GM12801 (cell line): ENCODE data around the gene KIAA1958.

Experiments used
- CTCF ChIP-seq: IDR thresholded peaks from one replicate; pipeline ENCODE4 v1.5.1; 2011; ENCODE audit warnings: control low read depth; ENCODE audit not compliant: insufficient read length; ENCODE audit errors: extremely low read depth

The KIAA1958 gene

DNA sequence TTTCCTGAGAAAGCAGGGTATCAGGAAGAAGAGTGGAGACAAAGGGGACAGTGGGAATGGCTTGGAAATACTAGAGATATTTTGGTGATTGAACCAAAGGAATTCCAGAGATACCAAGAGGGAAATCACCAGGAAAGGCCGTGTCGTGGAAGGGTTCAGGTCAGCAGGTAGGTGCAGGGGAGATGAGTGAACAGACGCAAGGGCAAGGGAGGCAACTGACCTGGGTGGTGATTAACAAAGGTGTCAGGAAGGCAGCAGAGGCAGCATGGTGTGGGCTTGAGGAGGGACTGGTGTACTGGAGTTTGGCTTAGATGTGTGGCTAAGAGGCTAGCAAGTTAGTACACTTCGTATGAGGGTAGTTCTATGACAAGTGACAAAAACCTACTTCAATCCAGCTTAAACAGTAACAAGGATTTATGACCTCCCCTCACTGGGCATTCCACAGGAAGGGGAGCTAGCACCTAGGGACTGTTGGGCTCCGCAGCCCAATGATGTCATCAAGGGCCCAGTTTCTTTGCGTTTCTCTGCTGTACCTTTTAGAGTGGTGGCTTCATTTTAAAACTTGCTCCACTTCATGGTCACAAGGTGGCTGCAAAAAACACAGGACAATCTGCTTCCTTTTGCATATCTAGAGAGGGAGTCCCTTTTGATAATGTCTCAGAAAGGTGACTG, 194.2 kb downstream of the KIAA1958 start:
- no peak for TF ChIP-seq CTCF

- no peak for TF ChIP-seq CTCF
Measured at GRCh38 chr9:112689161-112689740, 202.6 kb downstream of the KIAA1958 start.

GRCh38 chr9:112694706-112695555, 208.3 kb downstream of the KIAA1958 start:
- TF ChIP-seq CTCF = no peak

DNA sequence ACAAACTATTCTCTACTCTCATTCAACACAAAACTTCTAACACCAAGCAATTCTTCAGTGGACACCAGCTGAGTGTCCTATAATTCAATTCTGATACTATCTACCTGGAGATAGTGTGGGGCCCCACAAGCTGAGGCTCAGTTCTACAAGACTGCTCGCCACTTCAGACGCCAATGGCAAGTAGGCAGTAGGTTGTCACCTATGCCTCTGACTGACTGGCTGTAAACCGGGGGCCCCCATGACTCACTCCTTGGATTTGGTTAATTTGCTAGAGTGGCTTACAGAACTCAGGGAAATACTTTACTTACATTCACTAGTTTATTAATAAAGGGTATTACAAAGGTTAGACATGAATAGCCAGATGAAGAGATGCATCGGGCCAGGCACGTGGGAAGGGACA, 209.8 kb downstream of the KIAA1958 start:
- TF ChIP-seq CTCF = no peak

DNA sequence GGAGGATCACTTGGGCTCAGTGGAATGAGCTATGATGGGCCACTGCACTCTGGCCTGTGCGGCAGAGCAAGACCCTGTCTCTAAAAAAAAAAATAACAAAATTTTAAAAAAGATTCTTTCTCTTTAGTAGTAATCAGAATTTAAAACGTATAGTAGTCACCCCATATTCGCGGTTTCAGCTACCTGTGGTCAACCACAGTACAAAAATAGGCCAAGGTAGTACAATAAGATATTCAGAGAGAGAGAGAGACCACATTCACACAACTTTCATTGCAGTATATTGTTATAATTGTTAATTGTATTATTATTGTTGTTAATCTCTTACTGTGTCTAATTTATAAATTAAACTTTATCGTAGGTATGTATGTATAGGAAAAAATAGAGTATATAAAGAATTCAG, 212.6 kb downstream of the KIAA1958 start:
- TF ChIP-seq CTCF = no peak

DNA sequence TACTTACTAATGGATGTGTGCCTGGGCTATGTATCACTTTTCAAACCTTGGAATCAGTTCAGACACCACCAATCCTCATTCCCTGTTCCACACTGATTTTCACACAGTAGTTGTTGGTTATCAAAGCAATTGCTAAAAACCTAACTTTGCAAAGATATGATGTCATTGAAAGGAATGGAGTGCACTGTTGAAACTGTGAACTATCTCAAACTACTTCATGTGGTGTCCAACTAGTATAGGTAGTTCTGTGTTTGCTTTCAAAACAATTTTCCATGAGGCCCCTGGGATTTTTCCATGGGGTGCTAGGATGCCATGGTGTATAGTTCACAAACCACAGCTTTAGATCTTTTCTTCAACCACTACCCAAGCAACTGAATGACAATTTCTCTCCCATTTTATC, 213.5 kb downstream of the KIAA1958 start:
- no peak for TF ChIP-seq CTCF

GRCh38 chr9:112703304-112703703, 216.7 kb downstream of the KIAA1958 start:
- no peak for TF ChIP-seq CTCF
